ENCODE results near the gene CTDSPL. TPM values are rescaled to one million over a fixed set of nuclear protein-coding genes. Genes with fewer than 3 reads are reported as not detected.

Gene CTDSPL
- total and polyA plus RNA-seq, 4 donors: 8.4 to 17.2 (median 14.2) TPM

DNA sequence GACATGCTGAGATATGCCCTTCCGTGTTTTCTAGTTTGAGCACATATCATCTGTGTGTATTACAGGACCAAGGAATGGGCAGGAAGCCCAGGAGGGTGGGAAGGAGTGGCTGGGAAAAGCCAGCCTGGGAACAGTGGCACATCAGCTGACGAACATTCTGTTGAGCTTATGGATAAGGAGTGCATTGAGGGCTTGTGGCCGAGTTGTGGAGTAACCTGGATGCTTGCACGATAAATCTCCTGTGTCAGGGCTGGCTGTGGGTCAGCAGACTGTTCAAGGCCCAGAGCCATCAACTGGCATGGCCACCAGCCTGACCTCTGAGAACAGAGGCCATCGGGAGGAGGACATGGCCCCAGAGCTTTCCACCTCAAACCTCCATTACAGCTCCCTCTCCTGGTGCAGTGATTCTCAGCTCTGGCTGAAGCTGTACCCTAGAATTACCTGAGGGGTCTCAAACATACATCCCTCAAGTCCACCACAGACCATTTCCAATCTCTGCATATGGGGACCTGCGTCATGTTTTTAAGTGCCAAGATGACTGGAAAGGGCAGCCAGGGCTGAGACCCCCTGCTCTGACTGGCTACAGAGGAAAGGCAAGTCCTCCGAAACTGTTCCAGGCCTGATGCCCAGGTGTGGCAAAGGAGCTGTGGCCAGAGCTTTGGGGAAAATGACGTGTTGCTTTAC, 124.1 kb downstream of the CTDSPL start:
- Histone ChIP-seq H3K9ac (ENCODE audit: low read depth in 1 of 2, low read length in 2 of 2) (no peak overlapping the region), H3K9me3 (ENCODE audit: control insufficient read depth in 4 of 4, low read length in 3 of 4) (no peaks in the 10 kb centered on the region), H3K4me3 (ENCODE audit: low read depth in 1 of 3, low read length in 3 of 3) (no peak overlapping the region), H3K36me3 (ENCODE audit: control insufficient read depth in 4 of 4, insufficient read depth in 3 of 4, low read depth in 1 of 4, low read length in 3 of 4) (peaks cover 0 to 11% (median 0%) of the 10 kb centered on the region in 4 donors), H3K27ac (ENCODE audit: low read depth in 1 of 2, low read length in 2 of 2) (no peak overlapping the region), H3K27me3 (ENCODE audit: control insufficient read depth in 4 of 4, insufficient read depth in 4 of 4, low read length in 3 of 4) (no peaks in the 10 kb centered on the region), H3K4me1 (ENCODE audit: control insufficient read depth in 4 of 4, insufficient read depth in 4 of 4, low read length in 3 of 4) (peaks cover 0 to 12% (median 5%) of the 10 kb centered on the region in 4 donors)
- no peak for DNase-seq (ENCODE audit: low spot score)
- WGBS: 67% methylated on average over 8 of the region's 8 CpGs
- TF ChIP-seq, protein P1, sequence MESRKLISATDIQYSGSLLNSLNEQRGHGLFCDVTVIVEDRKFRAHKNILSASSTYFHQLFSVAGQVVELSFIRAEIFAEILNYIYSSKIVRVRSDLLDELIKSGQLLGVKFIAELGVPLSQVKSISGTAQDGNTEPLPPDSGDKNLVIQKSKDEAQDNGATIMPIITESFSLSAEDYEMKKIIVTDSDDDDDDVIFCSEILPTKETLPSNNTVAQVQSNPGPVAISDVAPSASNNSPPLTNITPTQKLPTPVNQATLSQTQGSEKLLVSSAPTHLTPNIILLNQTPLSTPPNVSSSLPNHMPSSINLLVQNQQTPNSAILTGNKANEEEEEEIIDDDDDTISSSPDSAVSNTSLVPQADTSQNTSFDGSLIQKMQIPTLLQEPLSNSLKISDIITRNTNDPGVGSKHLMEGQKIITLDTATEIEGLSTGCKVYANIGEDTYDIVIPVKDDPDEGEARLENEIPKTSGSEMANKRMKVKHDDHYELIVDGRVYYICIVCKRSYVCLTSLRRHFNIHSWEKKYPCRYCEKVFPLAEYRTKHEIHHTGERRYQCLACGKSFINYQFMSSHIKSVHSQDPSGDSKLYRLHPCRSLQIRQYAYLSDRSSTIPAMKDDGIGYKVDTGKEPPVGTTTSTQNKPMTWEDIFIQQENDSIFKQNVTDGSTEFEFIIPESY (IDR thresholded peaks at IDR 0.05): no peak
- TF ChIP-seq HNF4G (IDR thresholded peaks at IDR 0.05) (no peak), RAD21 (IDR thresholded peaks at IDR 0.05) (no peak), EGR1 (IDR thresholded peaks at IDR 0.05; ENCODE audit: low read depth in 2 of 2) (no peak), HNF4A (conservative IDR thresholded peaks at IDR 0.05) (no peak), SP1 (IDR thresholded peaks at IDR 0.05) (no peak), FOXA2 (IDR thresholded peaks at IDR 0.05) (no peak), YY1 (IDR thresholded peaks at IDR 0.05) (no peak), GABPA (IDR thresholded peaks at IDR 0.05 in 1 of 2, conservative IDR thresholded peaks at IDR 0.05 in 1 of 2) (no peak), FOXA1 (IDR thresholded peaks at IDR 0.05) (no peak), RXRA (IDR thresholded peaks at IDR 0.05) (no peak), NR2F2 (IDR thresholded peaks at IDR 0.05) (no peak), TAF1 (conservative IDR thresholded peaks at IDR 0.05) (no peak), JUND (IDR thresholded peaks at IDR 0.05) (no peak)
- TF ChIP-seq, protein P2, sequence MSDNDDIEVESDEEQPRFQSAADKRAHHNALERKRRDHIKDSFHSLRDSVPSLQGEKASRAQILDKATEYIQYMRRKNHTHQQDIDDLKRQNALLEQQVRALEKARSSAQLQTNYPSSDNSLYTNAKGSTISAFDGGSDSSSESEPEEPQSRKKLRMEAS (IDR thresholded peaks at IDR 0.05): no peak
- TF ChIP-seq, protein P3, sequence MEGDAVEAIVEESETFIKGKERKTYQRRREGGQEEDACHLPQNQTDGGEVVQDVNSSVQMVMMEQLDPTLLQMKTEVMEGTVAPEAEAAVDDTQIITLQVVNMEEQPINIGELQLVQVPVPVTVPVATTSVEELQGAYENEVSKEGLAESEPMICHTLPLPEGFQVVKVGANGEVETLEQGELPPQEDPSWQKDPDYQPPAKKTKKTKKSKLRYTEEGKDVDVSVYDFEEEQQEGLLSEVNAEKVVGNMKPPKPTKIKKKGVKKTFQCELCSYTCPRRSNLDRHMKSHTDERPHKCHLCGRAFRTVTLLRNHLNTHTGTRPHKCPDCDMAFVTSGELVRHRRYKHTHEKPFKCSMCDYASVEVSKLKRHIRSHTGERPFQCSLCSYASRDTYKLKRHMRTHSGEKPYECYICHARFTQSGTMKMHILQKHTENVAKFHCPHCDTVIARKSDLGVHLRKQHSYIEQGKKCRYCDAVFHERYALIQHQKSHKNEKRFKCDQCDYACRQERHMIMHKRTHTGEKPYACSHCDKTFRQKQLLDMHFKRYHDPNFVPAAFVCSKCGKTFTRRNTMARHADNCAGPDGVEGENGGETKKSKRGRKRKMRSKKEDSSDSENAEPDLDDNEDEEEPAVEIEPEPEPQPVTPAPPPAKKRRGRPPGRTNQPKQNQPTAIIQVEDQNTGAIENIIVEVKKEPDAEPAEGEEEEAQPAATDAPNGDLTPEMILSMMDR (IDR thresholded peaks at IDR 0.05; ENCODE audit: low read depth, low read length, missing input control): no peak
- TF ChIP-seq, protein P4, sequence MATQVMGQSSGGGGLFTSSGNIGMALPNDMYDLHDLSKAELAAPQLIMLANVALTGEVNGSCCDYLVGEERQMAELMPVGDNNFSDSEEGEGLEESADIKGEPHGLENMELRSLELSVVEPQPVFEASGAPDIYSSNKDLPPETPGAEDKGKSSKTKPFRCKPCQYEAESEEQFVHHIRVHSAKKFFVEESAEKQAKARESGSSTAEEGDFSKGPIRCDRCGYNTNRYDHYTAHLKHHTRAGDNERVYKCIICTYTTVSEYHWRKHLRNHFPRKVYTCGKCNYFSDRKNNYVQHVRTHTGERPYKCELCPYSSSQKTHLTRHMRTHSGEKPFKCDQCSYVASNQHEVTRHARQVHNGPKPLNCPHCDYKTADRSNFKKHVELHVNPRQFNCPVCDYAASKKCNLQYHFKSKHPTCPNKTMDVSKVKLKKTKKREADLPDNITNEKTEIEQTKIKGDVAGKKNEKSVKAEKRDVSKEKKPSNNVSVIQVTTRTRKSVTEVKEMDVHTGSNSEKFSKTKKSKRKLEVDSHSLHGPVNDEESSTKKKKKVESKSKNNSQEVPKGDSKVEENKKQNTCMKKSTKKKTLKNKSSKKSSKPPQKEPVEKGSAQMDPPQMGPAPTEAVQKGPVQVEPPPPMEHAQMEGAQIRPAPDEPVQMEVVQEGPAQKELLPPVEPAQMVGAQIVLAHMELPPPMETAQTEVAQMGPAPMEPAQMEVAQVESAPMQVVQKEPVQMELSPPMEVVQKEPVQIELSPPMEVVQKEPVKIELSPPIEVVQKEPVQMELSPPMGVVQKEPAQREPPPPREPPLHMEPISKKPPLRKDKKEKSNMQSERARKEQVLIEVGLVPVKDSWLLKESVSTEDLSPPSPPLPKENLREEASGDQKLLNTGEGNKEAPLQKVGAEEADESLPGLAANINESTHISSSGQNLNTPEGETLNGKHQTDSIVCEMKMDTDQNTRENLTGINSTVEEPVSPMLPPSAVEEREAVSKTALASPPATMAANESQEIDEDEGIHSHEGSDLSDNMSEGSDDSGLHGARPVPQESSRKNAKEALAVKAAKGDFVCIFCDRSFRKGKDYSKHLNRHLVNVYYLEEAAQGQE (IDR thresholded peaks at IDR 0.05): no peak
- TF ChIP-seq, protein P5, sequence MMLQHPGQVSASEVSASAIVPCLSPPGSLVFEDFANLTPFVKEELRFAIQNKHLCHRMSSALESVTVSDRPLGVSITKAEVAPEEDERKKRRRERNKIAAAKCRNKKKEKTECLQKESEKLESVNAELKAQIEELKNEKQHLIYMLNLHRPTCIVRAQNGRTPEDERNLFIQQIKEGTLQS (IDR thresholded peaks at IDR 0.05): no peak
